Measurements from ENCODE around the gene ANKRD31.
"Not testable (repeated sequence)": the region's sequence is repeated elsewhere in the genome, so short reads cannot be mapped to it uniquely, and the experiment has no call there.

GRCh38 chr5:75161508-75161907 lies 75.2 kb downstream of the ANKRD31 start:
- TF ChIP-seq CTCF (IDR thresholded peaks at IDR 0.05); POLR2A (IDR thresholded peaks at IDR 0.05; ENCODE audit: low read depth); POLR2AphosphoS5 (IDR thresholded peaks at IDR 0.05); EP300 (IDR thresholded peaks at IDR 0.05): not testable (repeated sequence)

Measured in esophagus muscularis mucosa (tissue), 4 donors.